ENCODE measurements around the gene SMAGP. TPM values are rescaled to one million over a fixed set of nuclear protein-coding genes. Genes with fewer than 3 reads are reported as not detected.
"Not testable (repeated sequence)": the region's sequence is repeated elsewhere in the genome, so short reads cannot be mapped to it uniquely, and the experiment has no call there.

Gene SMAGP, protein sequence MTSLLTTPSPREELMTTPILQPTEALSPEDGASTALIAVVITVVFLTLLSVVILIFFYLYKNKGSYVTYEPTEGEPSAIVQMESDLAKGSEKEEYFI
- under 1 TPM; 0.76 to 0.87 (median 0.79) TPM for total RNA-seq

DNA sequence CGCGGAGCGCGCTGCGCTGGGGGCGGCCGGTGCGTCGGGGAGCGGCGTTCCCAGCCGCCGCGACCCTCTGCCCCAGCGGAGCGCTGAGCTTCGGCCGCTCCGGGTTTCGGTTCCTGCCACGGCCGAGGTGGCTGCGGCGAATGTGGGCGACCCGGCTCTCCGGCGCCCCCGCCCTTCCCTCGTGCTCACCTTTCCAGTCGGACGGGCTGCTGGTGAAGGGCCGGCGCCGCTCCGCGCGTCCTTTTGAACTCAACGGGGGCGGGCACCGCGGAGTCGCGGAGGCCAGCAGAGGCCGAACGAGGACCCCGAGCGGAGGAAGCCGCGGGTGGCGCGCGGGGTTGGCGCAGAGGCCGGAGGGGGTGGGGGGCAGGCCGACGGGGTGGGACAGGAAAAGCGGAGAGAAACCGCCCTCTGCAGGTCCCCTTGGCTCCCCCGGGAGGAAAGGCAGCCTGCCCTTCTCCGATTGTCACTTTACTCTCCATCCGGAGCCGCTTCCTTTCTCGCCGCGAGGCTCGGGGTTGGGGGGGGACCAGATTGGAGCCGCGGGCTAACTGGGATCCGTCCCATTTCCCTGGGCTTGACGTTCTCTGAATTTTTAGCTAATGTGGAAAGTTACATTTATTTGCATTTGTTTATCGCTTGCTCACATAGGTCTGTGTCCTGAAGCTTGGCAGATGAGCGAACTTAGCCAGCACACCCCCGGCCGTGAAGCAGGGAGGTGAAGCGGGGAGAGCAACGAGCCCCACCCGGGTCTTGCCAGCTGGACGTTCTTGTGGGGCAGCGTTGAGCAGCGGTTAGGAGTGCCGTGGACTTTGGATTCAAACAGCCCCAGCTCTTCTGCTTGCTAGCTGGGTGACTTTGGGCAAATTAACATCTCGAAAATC lies at the start of gene SMAGP:
TSS of gene SMAGP (minus strand) at position 349 of the 884 bp plus-strand sequence. CDS start 1,137 bp downstream, outside the sequence.
- H3K27me3 Mint-ChIP-seq (ENCODE audit: low read depth): no peaks in the 10 kb centered on the region

DNA sequence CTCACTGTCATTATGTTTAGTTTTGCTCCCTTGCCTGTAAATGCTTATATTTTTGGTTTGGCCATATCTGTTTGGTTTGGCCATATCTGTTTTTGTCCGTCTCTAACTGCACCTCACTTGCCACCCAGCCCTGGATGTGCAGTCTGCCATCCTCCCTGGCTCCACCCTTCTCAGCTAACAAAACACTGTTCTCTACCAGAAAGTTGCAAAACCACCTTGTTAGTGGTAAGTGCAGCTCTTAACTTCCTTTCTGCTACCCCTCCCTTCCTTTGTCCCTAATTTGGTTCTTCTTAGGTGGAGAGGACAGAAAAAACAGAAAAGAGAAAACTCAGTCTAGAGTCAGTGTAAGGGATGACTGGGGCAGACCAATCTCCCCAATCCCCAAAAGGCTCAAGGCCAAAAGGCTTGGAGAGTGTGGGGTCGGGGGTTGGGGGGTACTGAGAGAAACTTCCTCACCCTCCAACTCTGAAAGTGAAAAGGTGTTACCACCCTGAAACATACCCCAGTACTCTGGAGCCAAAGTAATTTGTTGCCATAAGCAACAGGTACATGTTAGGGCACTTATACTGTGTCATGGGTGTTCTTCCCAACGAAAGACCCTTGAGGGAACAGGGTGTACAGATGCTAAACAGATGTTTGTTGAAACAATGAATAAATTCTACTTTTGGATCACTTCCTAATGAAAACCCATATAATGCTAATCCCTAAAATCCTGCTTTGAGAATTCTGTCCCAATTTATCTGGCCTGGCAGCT lies 48.8 kb upstream of the SMAGP start:
- Mint-ChIP-seq H3K9me3 (no peaks in the 10 kb centered on the region), H3K27me3 (ENCODE audit: low read depth) (no peaks in the 10 kb centered on the region), H3K36me3 (ENCODE audit: insufficient read depth) (peaks cover 15% of the 10 kb centered on the region), H3K4me1 (ENCODE audit: low read depth) (peaks cover 74% of the 10 kb centered on the region), H3K4me3 (peak overlapping the region; percentile 62)
- ATAC-seq: peak; percentile 19 to 34
- DNase-seq: no peak

More for the DNA sequence above, at the start of gene SMAGP:
- peak within 1 kb of the TSS; percentile 88 for H3K4me3 Mint-ChIP-seq
- H3K4me1 Mint-ChIP-seq (ENCODE audit: low read depth): peaks cover 23% of the 10 kb centered on the region
- DNase-seq (peak; percentile 32), ATAC-seq (peak; percentile 60 to 65)
- no peaks in the 10 kb centered on the region for H3K9me3 Mint-ChIP-seq
- peaks cover 2% of the 10 kb centered on the region for H3K36me3 Mint-ChIP-seq (ENCODE audit: insufficient read depth)

DNA sequence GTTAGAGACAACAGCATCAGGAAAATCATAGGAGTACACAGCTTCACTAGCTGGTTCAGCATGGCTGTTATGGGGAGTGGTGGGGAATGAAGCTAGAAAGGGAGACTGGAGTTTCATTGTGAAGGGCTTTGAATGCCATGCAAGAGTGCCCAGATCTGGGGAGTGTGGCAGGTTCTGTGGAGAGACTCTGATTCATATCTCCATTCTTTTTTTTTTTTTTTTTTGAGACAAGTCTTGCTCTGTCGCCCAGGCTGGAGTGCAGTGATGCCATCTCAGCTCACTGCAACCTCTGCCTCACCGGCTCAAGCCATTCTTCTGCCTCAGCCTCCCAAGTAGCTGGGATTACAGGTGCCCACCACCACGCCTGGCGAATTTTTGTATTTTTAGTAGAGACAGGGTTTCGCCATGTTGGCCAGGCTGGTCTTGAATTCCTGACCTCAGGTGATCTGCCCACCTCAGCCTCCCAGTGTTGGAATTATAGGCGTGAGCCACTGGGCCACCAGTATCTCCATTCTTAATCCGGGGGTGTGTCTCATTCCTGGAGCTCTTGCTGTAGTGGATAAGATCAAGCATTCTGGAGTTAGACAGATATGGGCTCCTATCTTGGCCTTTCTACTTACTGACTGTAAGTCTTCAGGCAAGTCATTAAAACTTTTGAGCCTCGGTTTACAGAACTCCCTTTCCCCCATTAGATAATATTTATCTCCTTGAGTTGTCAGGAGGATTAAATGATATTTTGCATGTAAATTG lies 48.0 kb upstream of the SMAGP start:
- ATAC-seq: peak in 1 of 2 donors; percentile 24
- Mint-ChIP-seq H3K4me1 (ENCODE audit: low read depth) (peaks cover 74% of the 10 kb centered on the region), H3K36me3 (ENCODE audit: insufficient read depth) (peaks cover 15% of the 10 kb centered on the region)
- not testable (repeated sequence) for H3K9me3 Mint-ChIP-seq; H3K4me3 Mint-ChIP-seq; H3K27me3 Mint-ChIP-seq (ENCODE audit: low read depth); DNase-seq

DNA sequence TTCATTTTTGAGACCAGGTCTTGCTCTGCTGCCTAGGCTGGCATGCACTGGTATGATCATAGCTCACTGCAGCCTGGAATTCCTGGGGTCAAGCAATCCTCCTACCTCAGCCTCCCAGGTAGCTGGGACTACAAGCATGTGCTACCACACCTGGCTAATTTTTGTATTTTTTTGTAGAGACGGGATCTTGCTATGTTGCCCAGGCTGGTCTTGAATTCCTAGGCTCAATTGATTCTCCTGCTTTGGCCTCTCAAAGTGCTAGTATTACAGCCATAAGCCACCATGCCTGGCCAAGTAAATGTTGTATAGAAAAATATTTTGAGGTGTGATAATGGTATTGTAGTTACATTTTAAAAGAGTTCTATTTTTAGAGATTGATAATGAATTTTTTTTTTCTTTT lies 41.2 kb upstream of the SMAGP start:
- ATAC-seq (no peak), DNase-seq (no peak)
- H3K9me3 Mint-ChIP-seq: no peaks in the 10 kb centered on the region
- H3K36me3 Mint-ChIP-seq (ENCODE audit: insufficient read depth): peaks cover 20% of the 10 kb centered on the region
- peaks cover 66% of the 10 kb centered on the region for H3K4me1 Mint-ChIP-seq (ENCODE audit: low read depth)
- no peaks in the 10 kb centered on the region for H3K27me3 Mint-ChIP-seq (ENCODE audit: low read depth)
- no peak overlapping the region for H3K4me3 Mint-ChIP-seq

DNA sequence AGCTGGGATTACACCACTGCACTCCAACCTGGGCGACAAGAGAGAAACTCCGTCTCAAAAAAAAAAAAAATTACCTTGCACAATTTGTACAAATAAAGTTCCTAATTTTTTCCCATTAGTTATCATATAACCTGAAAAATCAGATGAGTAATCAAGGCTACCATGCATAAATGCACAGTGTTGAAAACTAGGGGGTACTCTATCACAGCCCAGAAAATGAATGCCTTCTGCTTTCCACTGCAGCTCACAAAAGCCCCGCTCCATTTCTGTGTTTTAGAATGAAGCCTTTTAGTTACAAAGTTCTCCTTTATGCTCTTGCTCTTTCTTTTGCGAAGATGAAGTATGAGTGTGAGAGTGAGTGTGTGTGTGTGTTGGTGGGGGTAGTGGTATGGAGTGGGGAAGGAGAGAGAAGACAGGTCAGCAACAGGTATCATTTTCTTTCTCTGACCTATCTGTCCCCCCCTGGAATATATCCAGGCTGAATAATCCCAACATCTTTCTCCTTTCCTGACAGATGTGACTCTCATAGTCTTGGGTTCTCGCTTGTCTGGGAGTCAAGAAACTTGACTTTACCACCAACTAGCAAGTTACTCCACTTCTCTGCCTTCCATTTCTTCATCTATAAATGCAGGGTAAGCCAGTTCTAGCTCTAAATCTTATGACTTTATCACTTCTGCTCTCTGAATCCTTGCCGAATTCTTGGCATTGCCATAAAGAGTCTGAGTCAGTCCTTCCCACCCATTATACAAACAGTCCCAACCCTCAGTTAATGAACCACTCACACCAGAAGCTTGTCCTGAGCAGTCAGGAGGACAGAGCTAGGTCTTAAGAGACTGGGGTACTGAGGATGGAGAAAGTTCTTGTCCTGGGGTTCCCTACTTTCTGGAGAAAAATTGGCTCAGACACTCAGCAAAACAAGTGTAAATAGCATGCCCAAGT lies 37.7 kb upstream of the SMAGP start:
- peaks cover 29% of the 10 kb centered on the region for H3K36me3 Mint-ChIP-seq (ENCODE audit: insufficient read depth)
- ATAC-seq (no peak), DNase-seq (no peak)
- H3K4me3 Mint-ChIP-seq: no peak overlapping the region
- no peaks in the 10 kb centered on the region for H3K27me3 Mint-ChIP-seq (ENCODE audit: low read depth)
- no peaks in the 10 kb centered on the region for H3K9me3 Mint-ChIP-seq
- peaks cover 64% of the 10 kb centered on the region for H3K4me1 Mint-ChIP-seq (ENCODE audit: low read depth)

DNA sequence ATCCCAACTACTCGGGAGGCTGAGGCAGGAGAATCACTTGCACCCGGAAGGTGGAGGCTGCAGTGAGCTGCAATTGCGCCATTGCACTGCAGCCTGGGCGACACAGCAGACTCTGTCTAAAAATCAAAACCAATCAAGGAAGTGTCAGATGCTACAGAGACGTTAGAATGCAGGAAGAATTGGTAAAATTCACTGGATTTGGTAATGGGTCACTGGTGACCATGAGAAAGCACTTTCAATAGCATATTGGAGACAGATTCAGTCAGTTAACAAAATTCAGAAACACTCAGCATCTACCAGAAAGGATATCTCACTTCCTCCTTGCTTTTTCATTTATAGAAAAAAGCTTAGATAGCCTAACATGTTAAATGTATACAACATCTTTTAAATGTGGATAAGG lies 36.3 kb upstream of the SMAGP start:
- Mint-ChIP-seq H3K9me3 (no peaks in the 10 kb centered on the region), H3K4me3 (no peak overlapping the region), H3K36me3 (ENCODE audit: insufficient read depth) (peaks cover 30% of the 10 kb centered on the region), H3K27me3 (ENCODE audit: low read depth) (no peaks in the 10 kb centered on the region), H3K4me1 (ENCODE audit: low read depth) (peaks cover 57% of the 10 kb centered on the region)
- DNase-seq (no peak), ATAC-seq (no peak)

DNA sequence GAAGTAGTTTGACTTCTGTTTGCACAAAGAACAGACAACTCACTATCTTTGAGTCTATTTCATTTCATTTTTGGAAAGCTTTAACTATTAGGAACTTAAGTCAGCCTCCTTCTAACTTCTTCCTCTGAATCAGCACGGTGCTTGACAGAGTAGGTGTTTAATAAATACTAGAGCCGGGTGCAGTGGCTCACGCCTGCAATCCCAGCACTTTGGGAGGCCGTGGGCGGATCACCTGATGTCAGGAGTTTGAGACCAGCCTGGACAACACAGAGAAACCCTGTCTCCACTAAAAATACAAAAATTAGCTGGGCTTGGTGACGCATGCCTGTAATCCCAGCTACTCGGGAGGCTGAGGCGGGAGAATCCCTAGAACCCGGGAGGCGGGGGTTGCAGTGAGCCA lies 30.6 kb upstream of the SMAGP start:
- Mint-ChIP-seq H3K36me3 (ENCODE audit: insufficient read depth) (peaks cover 33% of the 10 kb centered on the region), H3K4me1 (ENCODE audit: low read depth) (peaks cover 14% of the 10 kb centered on the region)
- H3K27me3 Mint-ChIP-seq (ENCODE audit: low read depth); H3K4me3 Mint-ChIP-seq; ATAC-seq; H3K9me3 Mint-ChIP-seq; DNase-seq: not testable (repeated sequence)

DNA sequence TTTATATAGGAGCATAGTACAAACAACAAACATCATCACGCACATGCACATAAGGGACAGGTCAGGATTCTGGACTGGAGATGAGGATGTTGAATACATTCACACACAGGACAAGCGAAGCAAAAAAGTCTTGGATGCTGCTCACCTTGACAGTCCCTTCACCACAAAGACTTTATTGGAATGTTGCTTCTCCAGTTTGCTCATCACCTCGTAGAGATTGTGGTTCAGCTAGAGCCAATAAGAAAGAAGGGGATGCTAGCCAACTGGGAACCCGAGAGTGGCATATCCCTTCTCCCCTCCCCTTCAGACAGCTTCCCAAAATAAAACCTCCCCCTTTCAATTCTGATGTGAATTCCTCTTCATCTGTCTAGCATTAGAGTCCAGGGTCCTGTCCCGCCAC lies 25.4 kb upstream of the SMAGP start:
- peaks cover 31% of the 10 kb centered on the region for H3K36me3 Mint-ChIP-seq (ENCODE audit: insufficient read depth)
- H3K4me1 Mint-ChIP-seq (ENCODE audit: low read depth): peaks cover 18% of the 10 kb centered on the region
- no peaks in the 10 kb centered on the region for H3K9me3 Mint-ChIP-seq
- ATAC-seq (no peak), DNase-seq (no peak)
- no peaks in the 10 kb centered on the region for H3K27me3 Mint-ChIP-seq (ENCODE audit: low read depth)
- H3K4me3 Mint-ChIP-seq: no peak overlapping the region

DNA sequence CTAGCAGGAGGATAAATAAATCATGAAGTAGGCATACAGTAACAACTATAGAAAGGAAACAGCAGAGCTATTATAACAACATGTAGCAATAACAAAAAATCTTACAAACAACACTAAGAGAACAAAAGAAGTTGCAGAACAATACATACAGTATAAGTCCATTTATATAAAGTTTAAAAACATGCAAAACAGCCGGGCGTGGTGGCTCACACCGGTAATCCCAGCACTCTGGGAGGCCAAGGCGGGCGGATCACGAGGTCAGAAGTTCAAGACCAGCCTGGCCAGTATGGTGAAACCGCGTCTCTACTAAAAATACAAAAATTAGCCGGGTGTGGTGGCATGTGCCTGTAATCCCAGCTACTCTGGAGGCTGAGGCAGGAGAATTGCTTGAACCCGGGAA lies 23.9 kb upstream of the SMAGP start:
- H3K4me3 Mint-ChIP-seq; ATAC-seq; DNase-seq; H3K27me3 Mint-ChIP-seq (ENCODE audit: low read depth); H3K9me3 Mint-ChIP-seq: not testable (repeated sequence)
- H3K4me1 Mint-ChIP-seq (ENCODE audit: low read depth): peaks cover 15% of the 10 kb centered on the region
- peaks cover 27% of the 10 kb centered on the region for H3K36me3 Mint-ChIP-seq (ENCODE audit: insufficient read depth)

DNA sequence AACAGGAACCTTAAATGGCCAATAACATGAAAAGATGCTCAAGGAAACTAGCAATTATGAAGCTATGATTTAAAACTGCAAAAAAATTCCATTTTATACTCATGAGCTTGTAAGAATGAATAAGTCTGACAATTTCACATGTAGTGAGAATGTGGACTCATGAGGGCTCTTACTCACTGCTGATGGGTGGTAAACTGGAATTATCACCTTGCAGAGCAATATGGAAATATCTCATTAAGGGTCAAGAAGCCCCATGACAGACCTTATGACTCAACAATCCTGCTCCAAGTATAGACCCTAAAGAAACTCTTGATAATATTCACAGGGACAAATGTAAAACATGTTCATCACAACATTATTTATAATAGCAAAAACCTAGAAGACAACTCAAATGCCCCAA lies 23.5 kb upstream of the SMAGP start:
- DNase-seq (no peak), ATAC-seq (peak; percentile 75 to 93)
- Mint-ChIP-seq H3K9me3 (no peaks in the 10 kb centered on the region), H3K4me3 (no peak overlapping the region), H3K4me1 (ENCODE audit: low read depth) (peaks cover 15% of the 10 kb centered on the region), H3K36me3 (ENCODE audit: insufficient read depth) (peaks cover 28% of the 10 kb centered on the region), H3K27me3 (ENCODE audit: low read depth) (no peaks in the 10 kb centered on the region)

DNA sequence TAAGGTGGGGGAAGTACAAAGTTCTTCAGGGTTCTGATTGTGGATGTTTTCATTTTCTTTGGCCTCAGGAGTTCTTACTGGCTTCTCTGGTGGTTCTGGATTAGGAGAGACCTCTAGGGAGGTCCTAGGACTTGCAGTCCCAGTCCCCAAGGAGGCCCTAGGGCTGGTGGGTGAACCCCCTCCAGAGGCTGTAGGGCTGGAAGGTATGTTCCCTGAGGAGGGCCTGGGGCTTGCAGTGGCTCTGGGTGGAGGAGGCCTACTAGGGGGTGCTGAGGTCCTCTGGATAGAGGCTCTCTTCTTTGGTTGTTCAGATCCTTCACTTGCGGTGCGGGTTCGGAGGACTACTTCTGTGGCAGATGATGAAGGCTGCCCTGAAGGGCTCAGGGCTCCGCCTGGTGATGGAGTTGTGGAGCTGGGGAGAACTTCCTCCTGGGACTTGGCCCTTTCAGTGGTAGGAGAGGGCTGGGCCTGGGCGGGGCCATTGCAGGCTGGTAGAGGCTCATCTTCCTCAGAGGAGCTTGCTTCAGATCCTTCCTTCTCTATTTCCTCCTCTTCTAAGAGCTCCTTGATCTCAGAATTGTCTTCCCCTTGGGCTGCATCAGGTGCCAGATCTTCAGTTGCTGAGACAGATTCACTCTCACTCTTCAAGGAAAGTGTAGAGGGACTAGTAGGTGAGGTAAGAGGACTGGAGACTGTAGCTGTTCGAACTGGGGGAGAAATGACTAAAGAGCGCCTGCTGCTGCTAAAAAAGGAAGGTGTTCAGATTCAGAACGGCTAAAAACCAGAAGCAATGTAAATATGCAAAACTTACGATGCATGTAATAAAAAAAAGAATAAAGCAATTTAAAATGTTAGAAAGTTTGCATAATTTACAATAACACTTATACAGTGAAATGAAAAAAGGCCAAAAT lies 21.6 kb upstream of the SMAGP start:
- H3K9me3 Mint-ChIP-seq: not testable (repeated sequence)

DNA sequence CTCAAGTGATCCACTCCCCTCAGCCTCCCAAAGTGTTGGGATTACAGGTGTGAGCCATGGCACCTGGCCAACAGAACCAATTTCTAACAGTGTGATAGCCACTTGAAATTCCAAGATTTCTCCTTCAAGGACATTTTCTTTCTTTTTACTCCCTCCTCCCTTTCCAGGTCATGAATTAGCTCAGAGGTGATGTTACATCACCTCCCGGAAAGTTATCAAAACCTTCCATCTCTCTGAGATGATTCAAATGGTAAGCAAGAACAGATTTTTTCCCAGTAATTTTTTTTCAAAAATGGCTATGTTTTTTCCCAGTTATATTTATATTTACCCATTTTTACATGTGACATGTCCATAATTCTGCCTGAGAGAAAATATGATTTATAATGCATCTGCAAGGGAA lies 15.6 kb upstream of the SMAGP start:
- Mint-ChIP-seq H3K9me3 (no peaks in the 10 kb centered on the region), H3K36me3 (ENCODE audit: insufficient read depth) (peaks cover 18% of the 10 kb centered on the region), H3K4me3 (no peak overlapping the region), H3K4me1 (ENCODE audit: low read depth) (peaks cover 3% of the 10 kb centered on the region), H3K27me3 (ENCODE audit: low read depth) (no peaks in the 10 kb centered on the region)
- ATAC-seq (no peak), DNase-seq (no peak)

More for the DNA sequence above, 21.6 kb upstream of the SMAGP start:
- ATAC-seq; DNase-seq; H3K27me3 Mint-ChIP-seq (ENCODE audit: low read depth); H3K4me3 Mint-ChIP-seq: not testable (repeated sequence)
- Mint-ChIP-seq H3K4me1 (ENCODE audit: low read depth) (peaks cover 15% of the 10 kb centered on the region), H3K36me3 (ENCODE audit: insufficient read depth) (peaks cover 28% of the 10 kb centered on the region)

Measured in activated T-cell treated with anti-CD3 and anti-CD28 coated beads, Interleukin-2, amount 50 U/mL, for 4 hours (primary cell).